Keratinocyte (primary cell): ENCODE results near the gene GLRX3.

Source experiments
- CTCF ChIP-seq, 3 experiments: IDR thresholded peaks in 1 of 3; conservative IDR thresholded peaks in 1 of 3; optimal IDR thresholded peaks in 1 of 3; 2 replicates in 2 of 3; 3 replicates in 1 of 3; pipeline versions ENCODE3 to v1.5.1; 2011; ENCODE audit warnings: low read length in 3 of 3, mild to moderate bottlenecking in 3 of 3, moderate library complexity in 2 of 3, control low read depth in 1 of 3, inconsistent platforms in 1 of 3; ENCODE audit not compliant: insufficient read depth in 2 of 3; ENCODE audit errors: extremely low read depth in 1 of 3
- EZH2 ChIP-seq: IDR thresholded peaks from one replicate; pipeline ENCODE4 v1.6.1; 2012; ENCODE audit warnings: inconsistent platforms, mild to moderate bottlenecking, low read length, moderate library complexity

- no peak for TF ChIP-seq CTCF (optimal IDR thresholded peaks at IDR 0.05 in 1 of 3, IDR thresholded peaks at IDR 0.05 in 1 of 3, conservative IDR thresholded peaks at IDR 0.05 in 1 of 3; ENCODE audit: extremely low read depth in 1 of 3, insufficient read depth in 2 of 3, low read length in 3 of 3)
- no peak for TF ChIP-seq EZH2
Measured at GRCh38 chr10:130128922-130129321, 7.3 kb upstream of the GLRX3 start.
